ENCODE measurements around the gene IQGAP3.

Gene IQGAP3

GRCh38 chr1:156478250-156478627 lies 94.1 kb downstream of the IQGAP3 start:
- in situ Hi-C loops (cut with MboI; ENCODE audit: low pct_unique_long_range_greater_than_20kb, low sequenced_read_pairs, unreplicated experiment), result no loop called here
- no peak for TF ChIP-seq CTCF (IDR thresholded peaks at IDR 0.05; ENCODE audit: extremely low read depth, insufficient read depth, missing control alignments)
- no peak for DNase-seq (ENCODE audit: low spot score)

GRCh38 chr1:156477526-156478249 lies 94.7 kb downstream of the IQGAP3 start:
- DNase-seq (ENCODE audit: low spot score), result no peak
- in situ Hi-C loops (cut with MboI; ENCODE audit: low pct_unique_long_range_greater_than_20kb, low sequenced_read_pairs, unreplicated experiment), result no loop called here
- TF ChIP-seq CTCF (IDR thresholded peaks at IDR 0.05; ENCODE audit: extremely low read depth, insufficient read depth, missing control alignments), result no peak

GRCh38 chr1:156476501-156477298 lies 95.7 kb downstream of the IQGAP3 start:
- in situ Hi-C loops (cut with MboI; ENCODE audit: low pct_unique_long_range_greater_than_20kb, low sequenced_read_pairs, unreplicated experiment), result no loop called here
- no peak for TF ChIP-seq CTCF (IDR thresholded peaks at IDR 0.05; ENCODE audit: extremely low read depth, insufficient read depth, missing control alignments)
- DNase-seq (ENCODE audit: low spot score), result no peak

GRCh38 chr1:156475568-156476500 lies 96.5 kb downstream of the IQGAP3 start:
- in situ Hi-C loops (cut with MboI; ENCODE audit: low pct_unique_long_range_greater_than_20kb, low sequenced_read_pairs, unreplicated experiment), result no loop called here
- TF ChIP-seq CTCF (IDR thresholded peaks at IDR 0.05; ENCODE audit: extremely low read depth, insufficient read depth, missing control alignments), result no peak
- no peak for DNase-seq (ENCODE audit: low spot score)

Measured in GM13977 (cell line).